SU-DHL-6 (cell line): Measurements from ENCODE around the gene IGSF1.
"Not testable (repeated sequence)": the region's sequence is repeated elsewhere in the genome, so short reads cannot be mapped to it uniquely, and the experiment has no call there.

ENCODE experiments used
- H2AFZ ChIP-seq: fragments of 200-600 bp; sonication (generic); 2 replicates; pipeline ENCODE4 v1.6.1; 2014; ENCODE audit warnings: low read depth, mild to moderate bottlenecking, moderate library complexity, mixed read lengths, antibody characterized with exemption, low read length; ENCODE audit not compliant: severe bottlenecking
- H3F3A ChIP-seq: fragments of 200-600 bp; shearing (Covaris generic); 2 replicates; pipeline ENCODE4 v1.6.0; 2016; ENCODE audit warnings: antibody characterized with exemption, mild to moderate bottlenecking; ENCODE audit not compliant: insufficient read depth
- H3K27ac ChIP-seq: fragments of 200-600 bp; sonication (generic); 2 replicates; pipeline ENCODE4 v1.5.1; 2016; ENCODE audit warnings: low read depth, mild to moderate bottlenecking, low read length, moderate library complexity, mixed read lengths
- H3K27me3 ChIP-seq: fragments of 200-600 bp; sonication (generic), shearing (Covaris generic); 2 replicates; pipeline ENCODE4 v1.6.0; 2014; ENCODE audit warnings: mild to moderate bottlenecking, low read length
- H3K36me3 ChIP-seq: fragments of 200-600 bp; sonication (generic); 2 replicates; pipeline ENCODE4 v1.6.1; 2014; ENCODE audit warnings: mild to moderate bottlenecking, low read length, mixed read lengths
- H3K4me2 ChIP-seq: fragments of 300-600, 200-600 bp; shearing (Covaris generic), sonication (generic); 2 replicates; pipeline ENCODE4 v1.6.0; 2014; ENCODE audit warnings: low read length, low read depth, mild to moderate bottlenecking; ENCODE audit not compliant: poor library complexity, severe bottlenecking
- H3K4me3 ChIP-seq: fragments of 200-600 bp; sonication (generic); 2 replicates; pipeline ENCODE4 v1.5.1; 2014; ENCODE audit warnings: antibody characterized with exemption, low read length, mild to moderate bottlenecking, mixed read lengths; ENCODE audit not compliant: insufficient read depth, poor library complexity, severe bottlenecking
- H3K79me2 ChIP-seq: fragments of 200-600 bp; sonication (generic); 2 replicates; pipeline ENCODE4 v1.6.1; 2014; ENCODE audit warnings: mild to moderate bottlenecking, low read length, moderate library complexity; ENCODE audit not compliant: insufficient read depth
- H3K9ac ChIP-seq: fragments of 200-600 bp; sonication (generic); 2 replicates; pipeline ENCODE4 v1.7.0; 2014; ENCODE audit warnings: mild to moderate bottlenecking, low read length
- H3K9me2 ChIP-seq: fragments of 200-600 bp; sonication (generic); replicated peaks from 2 replicates; pipeline ENCODE4 v1.6.1; 2014; ENCODE audit warnings: low read length; ENCODE audit not compliant: insufficient read depth
- H3K9me3 ChIP-seq: fragments of 200-600 bp; sonication (generic); 2 replicates; pipeline ENCODE4 v1.6.1; 2014; ENCODE audit warnings: low read length, mixed read lengths; ENCODE audit not compliant: insufficient read depth
- H4K20me1 ChIP-seq: fragments of 200-600 bp; sonication (generic); 2 replicates; pipeline ENCODE4 v1.6.1; 2014; ENCODE audit warnings: low read depth, mild to moderate bottlenecking, antibody characterized with exemption, low read length, moderate library complexity, mixed read lengths
- CTCF ChIP-seq: fragments of 200-600 bp; sonication (generic); IDR thresholded peaks from one replicate; pipeline ENCODE4 v1.5.1; 2017; ENCODE audit warnings: antibody characterized with exemption, mild to moderate bottlenecking, low read length, moderate library complexity; ENCODE audit not compliant: insufficient read depth, poor library complexity, severe bottlenecking
- EZH2phosphoT487 ChIP-seq: fragments of 200-600 bp; sonication (generic), shearing (Covaris generic); conservative IDR thresholded peaks from 2 replicates; pipeline ENCODE4 v1.6.1; 2018; ENCODE audit warnings: mild to moderate bottlenecking, antibody characterized with exemption, low read length, moderate library complexity, mixed read lengths

IGSF1 gene

GRCh38 chrX:131262200-131262599, 26.9 kb downstream of the IGSF1 start:
- no peaks in the 10 kb centered on the region for H3F3A ChIP-seq
- H3K9me2 ChIP-seq: no peaks in the 10 kb centered on the region
- no peaks in the 10 kb centered on the region for H3K36me3 ChIP-seq
- no peaks in the 10 kb centered on the region for H4K20me1 ChIP-seq
- H3K27me3 ChIP-seq: no peaks in the 10 kb centered on the region
- no peaks in the 10 kb centered on the region for H3K79me2 ChIP-seq
- H3K27ac ChIP-seq: no peak overlapping the region
- no peak for TF ChIP-seq CTCF
- no peak for TF ChIP-seq EZH2phosphoT487
- no peaks in the 10 kb centered on the region for H3K9me3 ChIP-seq
- H3K4me2 ChIP-seq: no peak overlapping the region
- no peak overlapping the region for H3K9ac ChIP-seq
- H2AFZ ChIP-seq: no peak overlapping the region
- H3K4me3 ChIP-seq: no peak overlapping the region

- Histone ChIP-seq H3K36me3 (no peaks in the 10 kb centered on the region), H3K27ac (no peak overlapping the region), H3F3A (no peaks in the 10 kb centered on the region), H3K9ac (no peak overlapping the region), H4K20me1 (no peaks in the 10 kb centered on the region), H3K9me2 (no peaks in the 10 kb centered on the region), H2AFZ (no peak overlapping the region), H3K4me3 (no peak overlapping the region), H3K27me3 (no peaks in the 10 kb centered on the region), H3K4me2 (no peak overlapping the region), H3K9me3 (no peaks in the 10 kb centered on the region), H3K79me2 (no peaks in the 10 kb centered on the region)
- TF ChIP-seq CTCF: no peak
- no peak for TF ChIP-seq EZH2phosphoT487
These were observed 31.7 kb downstream of the IGSF1 start for GRCh38 chrX:131257367-131257766.

DNA sequence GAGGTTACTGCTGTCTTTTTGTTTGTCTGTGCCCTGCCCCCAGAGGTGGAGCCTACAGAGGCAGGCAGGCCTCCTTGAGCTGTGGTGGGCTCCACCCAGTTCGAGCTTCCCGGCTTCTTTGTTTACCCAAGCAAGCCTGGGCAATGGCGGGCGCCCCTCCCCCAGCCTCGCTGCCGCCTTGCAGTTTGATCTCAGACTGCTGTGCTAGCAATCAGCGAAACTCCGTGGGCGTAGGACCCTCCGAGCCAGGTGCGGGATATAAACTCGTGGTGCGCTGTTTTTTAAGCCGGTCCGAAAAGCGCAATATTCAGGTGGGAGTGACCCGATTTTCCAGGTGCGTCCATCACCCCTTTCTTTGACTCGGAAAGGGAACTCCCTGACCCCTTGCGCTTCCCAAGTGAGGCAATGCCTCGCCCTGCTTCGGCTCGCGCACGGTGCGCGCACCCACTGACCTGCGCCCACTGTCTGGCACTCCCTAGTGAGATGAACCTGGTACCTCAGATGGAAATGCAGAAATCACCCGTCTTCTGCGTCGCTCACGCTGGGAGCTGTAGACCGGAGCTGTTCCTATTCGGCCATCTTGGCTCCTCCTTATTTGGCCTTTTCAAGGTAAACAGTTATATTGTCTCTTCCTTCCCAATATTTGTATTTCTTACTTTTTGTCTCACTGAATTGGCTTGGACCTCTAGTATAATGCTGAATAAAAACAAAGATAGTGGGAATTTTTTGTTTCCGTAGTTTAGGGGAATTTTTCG, 37.9 kb downstream of the IGSF1 start:
- H4K20me1 ChIP-seq, H3K79me2 ChIP-seq, H3K27me3 ChIP-seq, H3K4me3 ChIP-seq, H3K9ac ChIP-seq, H3K9me3 ChIP-seq, H3K9me2 ChIP-seq, H3K27ac ChIP-seq, H3K4me2 ChIP-seq, H3K36me3 ChIP-seq, H2AFZ ChIP-seq, H3F3A ChIP-seq: not testable (repeated sequence)

- H3K27ac ChIP-seq: no peak overlapping the region
- no peaks in the 10 kb centered on the region for H3K36me3 ChIP-seq
- TF ChIP-seq EZH2phosphoT487 (no peak), CTCF (no peak)
- no peaks in the 10 kb centered on the region for H3F3A ChIP-seq
- H3K4me2 ChIP-seq: no peak overlapping the region
- H3K9me2 ChIP-seq: no peaks in the 10 kb centered on the region
- H3K4me3 ChIP-seq: no peak overlapping the region
- no peak overlapping the region for H2AFZ ChIP-seq
- no peaks in the 10 kb centered on the region for H3K79me2 ChIP-seq
- no peaks in the 10 kb centered on the region for H3K27me3 ChIP-seq
- H4K20me1 ChIP-seq: no peaks in the 10 kb centered on the region
- H3K9me3 ChIP-seq: no peaks in the 10 kb centered on the region
- H3K9ac ChIP-seq: no peak overlapping the region
These were observed 50.0 kb downstream of the IGSF1 start for GRCh38 chrX:131239057-131239456.
